Stimulated activated CD8-positive, alpha-beta memory T cell treated with anti-CD3 and anti-CD28 coated beads, Interleukin-12 subunit alpha, Interleukin-12 subunit beta, amount 100 ng/mL, for 4 hours (primary cell): ENCODE results near the gene GAGE13.
A peak's percentile ranks its signal among the peaks of the same experiment; 100 is the strongest.
"Not testable (repeated sequence)": the region's sequence is repeated elsewhere in the genome, so short reads cannot be mapped to it uniquely, and the experiment has no call there.

Source experiments
- DNase-seq: peaks from one replicate; pipeline ENCODE4 v3.0.0-alpha.2; 2020; ENCODE audit warnings: low read depth

The GAGE13 gene

GRCh38 chrX:49331841-49332240, 459 bp downstream of the GAGE13 start:
- peak; percentile 31 for DNase-seq

- not testable (repeated sequence) for DNase-seq
Observed at GRCh38 chrX:49341449-49341848, 10.1 kb downstream of the GAGE13 start.

- not testable (repeated sequence) for DNase-seq
Observed at GRCh38 chrX:49344496-49345175, 13.3 kb downstream of the GAGE13 start.

GRCh38 chrX:49345402-49345801, 14.0 kb downstream of the GAGE13 start:
- not testable (repeated sequence) for DNase-seq

- DNase-seq: not testable (repeated sequence)
Observed at GRCh38 chrX:49346150-49346549, 14.8 kb downstream of the GAGE13 start.
